Astrocyte (in vitro differentiated cells and primary cell): ENCODE results near the gene ATXN7L3. TPM values are rescaled to one million over a fixed set of nuclear protein-coding genes. Genes with fewer than 3 reads are reported as not detected.

Experiments used
- DNase-seq: peaks from one replicate; pipeline ENCODE4 v3.0.0-alpha.2; 2010; ENCODE audit warnings: low read depth
- FAIRE-seq: peaks from 2 replicates; lab custom pipeline; 2011; peaks lifted over from hg19 to GRCh38; lab: Jason Lieb, UNC
- H2AFZ ChIP-seq: 2 replicates; pipeline ENCODE4 v1.6.0; 2012; ENCODE audit warnings: low read depth, low read length, inconsistent platforms
- H3K27ac ChIP-seq: 2 replicates; pipeline ENCODE4 v1.5.1; 2011; ENCODE audit warnings: low read depth, low read length, inconsistent platforms
- H3K27me3 ChIP-seq: 2 replicates; pipeline ENCODE4 v1.6.0; 2011; ENCODE audit warnings: low read length, inconsistent platforms; ENCODE audit not compliant: insufficient read depth
- H3K36me3 ChIP-seq: 2 replicates; pipeline ENCODE4 v1.5.1; 2011; ENCODE audit warnings: low read length, inconsistent platforms; ENCODE audit not compliant: insufficient read depth
- H3K4me1 ChIP-seq: 2 replicates; pipeline ENCODE4 v1.5.1; 2011; ENCODE audit warnings: low read length, inconsistent platforms; ENCODE audit not compliant: insufficient read depth
- H3K4me2 ChIP-seq: 2 replicates; pipeline ENCODE4 v1.6.0; 2012; ENCODE audit warnings: low read length, inconsistent platforms
- H3K4me3 ChIP-seq: 2 replicates; pipeline ENCODE4 v1.5.1; 2011; ENCODE audit warnings: low read depth, mild to moderate bottlenecking, low read length, inconsistent platforms; ENCODE audit not compliant: insufficient read depth
- H3K79me2 ChIP-seq: 2 replicates; pipeline ENCODE4 v1.6.0; 2012; ENCODE audit warnings: mild to moderate bottlenecking, low read length, inconsistent platforms; ENCODE audit not compliant: insufficient read depth
- H3K9ac ChIP-seq: 2 replicates; pipeline ENCODE4 v1.6.0; 2012; ENCODE audit warnings: mild to moderate bottlenecking, low read length, inconsistent platforms
- H3K9me3 ChIP-seq: 2 replicates; pipeline ENCODE4 v1.5.1; 2012; ENCODE audit warnings: low read depth, mild to moderate bottlenecking, low read length, inconsistent platforms; ENCODE audit not compliant: insufficient read depth
- H4K20me1 ChIP-seq: 2 replicates; pipeline ENCODE4 v1.6.0; 2012; ENCODE audit warnings: low read length, inconsistent platforms; ENCODE audit not compliant: insufficient read depth
- H3K27ac Mint-ChIP-seq: one replicate; pipeline ENCODE4 v1.8.0; 2021; ENCODE audit warnings: mild to moderate bottlenecking, mixed read lengths; ENCODE audit not compliant: unreplicated experiment
- H3K27me3 Mint-ChIP-seq: one replicate; pipeline ENCODE4 v1.8.0; 2021; ENCODE audit warnings: low read depth, mixed read lengths; ENCODE audit not compliant: unreplicated experiment
- H3K36me3 Mint-ChIP-seq: one replicate; pipeline ENCODE4 v1.8.0; 2021; ENCODE audit warnings: low read depth, mixed read lengths; ENCODE audit not compliant: unreplicated experiment
- H3K4me1 Mint-ChIP-seq: one replicate; pipeline ENCODE4 v1.8.0; 2021; ENCODE audit warnings: low read depth, mixed read lengths; ENCODE audit not compliant: unreplicated experiment
- H3K4me3 Mint-ChIP-seq: one replicate; pipeline ENCODE4 v1.8.0; 2021; ENCODE audit warnings: mild to moderate bottlenecking, moderate library complexity, mixed read lengths; ENCODE audit not compliant: unreplicated experiment
- H3K9me3 Mint-ChIP-seq: one replicate; pipeline ENCODE4 v1.8.0; 2021; ENCODE audit warnings: mild to moderate bottlenecking, mixed read lengths; ENCODE audit not compliant: unreplicated experiment
- CTCF ChIP-seq: IDR thresholded peaks from 2 replicates; pipeline ENCODE4 v1.5.1; 2011; ENCODE audit warnings: low read depth, mild to moderate bottlenecking, inconsistent platforms, low read length, moderate library complexity; ENCODE audit not compliant: insufficient read depth
- EZH2 ChIP-seq: IDR thresholded peaks from 2 replicates; pipeline ENCODE4 v1.6.1; 2012; ENCODE audit warnings: mild to moderate bottlenecking, low read length, inconsistent platforms; ENCODE audit not compliant: insufficient read depth
- total RNA-seq: library from RNA; stranded (reverse); gene quantifications from 2 replicates; pipeline ENCODE4 v1.2.1, GENCODE V29; 2021

ATXN7L3 gene
- total RNA-seq, 1 donor from 2014 or later: 87.0 TPM

GRCh38 chr17:44210342-44211192 is 10.9 kb upstream of the ATXN7L3 start:
- DNase-seq (peak; percentile 56), FAIRE-seq (no peak)
- Mint-ChIP-seq H3K27ac (no peak overlapping the region), H3K27me3 (no peaks in the 10 kb centered on the region), H3K36me3 (peaks cover 31% of the 10 kb centered on the region), H3K4me3 (no peak overlapping the region), H3K4me1 (peaks cover 2% of the 10 kb centered on the region), H3K9me3 (no peaks in the 10 kb centered on the region)
- no peak overlapping the region for H3K27ac ChIP-seq
- no peak overlapping the region for H2AFZ ChIP-seq
- no peaks in the 10 kb centered on the region for H3K27me3 ChIP-seq
- peaks cover 18% of the 10 kb centered on the region for H3K4me1 ChIP-seq
- TF ChIP-seq CTCF (peak; percentile 67), EZH2 (no peak)
- no peaks in the 10 kb centered on the region for H3K9me3 ChIP-seq
- H4K20me1 ChIP-seq: peaks cover 62% of the 10 kb centered on the region
- H3K36me3 ChIP-seq: peaks cover 28% of the 10 kb centered on the region
- H3K4me3 ChIP-seq: no peak overlapping the region
- H3K9ac ChIP-seq: peak overlapping the region; percentile 34
- peak overlapping the region; percentile 54 for H3K4me2 ChIP-seq
- H3K79me2 ChIP-seq: peaks cover 16% of the 10 kb centered on the region

GRCh38 chr17:44209786-44210341 is 10.2 kb upstream of the ATXN7L3 start:
- peaks cover 18% of the 10 kb centered on the region for H3K4me1 ChIP-seq
- no peaks in the 10 kb centered on the region for H3K27me3 ChIP-seq
- no peak for DNase-seq
- Mint-ChIP-seq H3K9me3 (no peaks in the 10 kb centered on the region), H3K27ac (no peak overlapping the region), H3K4me1 (peaks cover 2% of the 10 kb centered on the region), H3K36me3 (peaks cover 26% of the 10 kb centered on the region), H3K4me3 (no peak overlapping the region), H3K27me3 (no peaks in the 10 kb centered on the region)
- peaks cover 56% of the 10 kb centered on the region for H4K20me1 ChIP-seq
- H3K9ac ChIP-seq: peak overlapping the region; percentile 34
- H3K4me2 ChIP-seq: peak overlapping the region; percentile 54
- no peak overlapping the region for H3K4me3 ChIP-seq
- no peak for FAIRE-seq
- H3K9me3 ChIP-seq: no peaks in the 10 kb centered on the region
- H3K27ac ChIP-seq: no peak overlapping the region
- no peak overlapping the region for H2AFZ ChIP-seq
- H3K36me3 ChIP-seq: peaks cover 24% of the 10 kb centered on the region
- peaks cover 9% of the 10 kb centered on the region for H3K79me2 ChIP-seq
- TF ChIP-seq EZH2 (no peak), CTCF (no peak)

DNA sequence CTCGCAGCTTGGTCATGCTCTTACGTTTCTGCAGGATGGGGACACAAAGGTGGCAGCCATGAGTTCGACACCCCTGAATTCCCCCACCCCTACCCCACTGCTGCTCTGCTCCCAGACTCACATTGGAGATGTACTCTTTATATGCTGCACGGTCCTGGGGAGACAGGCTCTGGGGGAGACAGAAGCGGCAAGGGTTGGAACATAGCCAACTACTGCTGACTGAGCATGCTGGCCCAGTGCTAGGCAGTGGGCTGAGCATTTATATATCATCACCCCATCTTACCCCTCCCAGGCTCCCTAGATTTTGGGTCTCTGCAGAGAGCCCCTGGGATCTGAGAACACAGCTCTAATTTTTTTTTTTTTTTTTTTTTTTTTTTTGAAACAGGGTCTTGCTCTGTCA is 8.1 kb upstream of the ATXN7L3 start:
- Histone ChIP-seq H3K4me2 (no peak overlapping the region), H3K27ac (no peak overlapping the region), H3K4me1 (peaks cover 29% of the 10 kb centered on the region), H3K9me3 (no peaks in the 10 kb centered on the region), H4K20me1 (peaks cover 39% of the 10 kb centered on the region), H3K27me3 (no peaks in the 10 kb centered on the region), H3K4me3 (no peak overlapping the region), H3K36me3 (peaks cover 21% of the 10 kb centered on the region), H2AFZ (no peak overlapping the region), H3K79me2 (peaks cover 9% of the 10 kb centered on the region), H3K9ac (no peak overlapping the region)
- Mint-ChIP-seq H3K4me1 (peaks cover 7% of the 10 kb centered on the region), H3K4me3 (no peak overlapping the region), H3K27ac (no peak overlapping the region), H3K36me3 (peaks cover 12% of the 10 kb centered on the region), H3K9me3 (no peaks in the 10 kb centered on the region), H3K27me3 (no peaks in the 10 kb centered on the region)
- FAIRE-seq (no peak), DNase-seq (no peak)
- TF ChIP-seq EZH2 (no peak), CTCF (no peak)
